MM.1S (cell line): ENCODE measurements around the gene KDM2A.
"Not testable (repeated sequence)": the region's sequence is repeated elsewhere in the genome, so short reads cannot be mapped to it uniquely, and the experiment has no call there.

ENCODE experiments used
- DNase-seq: peaks from one replicate; pipeline ENCODE4 v3.0.0-alpha.2; 2015
- H2AFZ ChIP-seq: fragments of 300-600 bp; sonication (generic); 2 replicates; pipeline ENCODE4 v1.6.0; 2016; ENCODE audit warnings: antibody characterized with exemption, low read length
- H3F3A ChIP-seq: fragments of 300-600 bp; sonication (generic); 2 replicates; pipeline ENCODE4 v1.6.1; 2016; ENCODE audit warnings: mild to moderate bottlenecking, antibody characterized with exemption, low read length, moderate library complexity, mixed read lengths; ENCODE audit not compliant: insufficient read depth
- H3K27ac ChIP-seq: fragments of 300-600 bp; sonication (generic); 2 replicates; pipeline ENCODE4 v1.5.1; 2016; ENCODE audit warnings: mild to moderate bottlenecking, low read length
- H3K27me3 ChIP-seq: fragments of 300-600 bp; sonication (generic); replicated peaks from 2 replicates; pipeline ENCODE4 v1.6.0; 2016; ENCODE audit warnings: low read length; ENCODE audit not compliant: insufficient read depth
- H3K36me3 ChIP-seq: fragments of 300-600 bp; sonication (generic); replicated peaks from 2 replicates; pipeline ENCODE4 v1.6.1; 2016; ENCODE audit warnings: mild to moderate bottlenecking, low read length, mixed read lengths; ENCODE audit not compliant: insufficient read depth
- H3K4me1 ChIP-seq: fragments of 300-600 bp; sonication (generic); 2 replicates; pipeline ENCODE4 v1.6.1; 2016; ENCODE audit warnings: low read length, mixed read lengths
- H3K4me2 ChIP-seq: fragments of 300-600 bp; sonication (generic); 2 replicates; pipeline ENCODE4 v1.6.0; 2016; ENCODE audit warnings: low read depth, low read length
- H3K4me3 ChIP-seq: fragments of 300-600 bp; sonication (generic); 2 replicates; pipeline ENCODE4 v1.5.1; 2016; ENCODE audit warnings: low read length, mixed read lengths
- H3K79me2 ChIP-seq: fragments of 300-600 bp; sonication (generic); 2 replicates; pipeline ENCODE4 v1.6.1; 2016; ENCODE audit warnings: mixed run types, low read length, mixed read lengths
- H3K9ac ChIP-seq: fragments of 300-600 bp; sonication (generic); 2 replicates; pipeline ENCODE4 v1.6.1; 2016; ENCODE audit warnings: low read length, mixed read lengths
- H3K9me2 ChIP-seq: fragments of 300-600 bp; sonication (generic); replicated peaks from 2 replicates; pipeline ENCODE4 v1.6.1; 2016; ENCODE audit warnings: mild to moderate bottlenecking, low read length, mixed read lengths; ENCODE audit not compliant: insufficient read depth
- H3K9me3 ChIP-seq: fragments of 300-600 bp; sonication (generic); replicated peaks from 2 replicates; pipeline ENCODE4 v1.6.1; 2016; ENCODE audit warnings: mild to moderate bottlenecking, low read length, mixed read lengths; ENCODE audit not compliant: insufficient read depth
- H4K20me1 ChIP-seq: fragments of 300-600 bp; sonication (generic); 2 replicates; pipeline ENCODE4 v1.6.1; 2016; ENCODE audit warnings: mild to moderate bottlenecking, low read length, moderate library complexity, mixed read lengths; ENCODE audit not compliant: insufficient read depth
- EZH2 ChIP-seq: fragments of 300-600 bp; sonication (generic); optimal IDR thresholded peaks from 2 replicates; pipeline ENCODE3; 2017; ENCODE audit warnings: low read depth, mild to moderate bottlenecking, antibody characterized with exemption, low read length, mixed read lengths
- EZH2phosphoT487 ChIP-seq: fragments of 300-600 bp; sonication (generic); IDR thresholded peaks from 2 replicates; pipeline ENCODE4 v1.6.1; 2018; ENCODE audit warnings: antibody characterized with exemption, low read length
- TF ChIP-seq, protein P1 (sequence below): fragments of 300-600 bp; sonication (generic); IDR thresholded peaks from 2 replicates; pipeline ENCODE4 v1.5.1; 2016; ENCODE audit warnings: antibody characterized with exemption, low read length, mixed read lengths

KDM2A gene

DNA sequence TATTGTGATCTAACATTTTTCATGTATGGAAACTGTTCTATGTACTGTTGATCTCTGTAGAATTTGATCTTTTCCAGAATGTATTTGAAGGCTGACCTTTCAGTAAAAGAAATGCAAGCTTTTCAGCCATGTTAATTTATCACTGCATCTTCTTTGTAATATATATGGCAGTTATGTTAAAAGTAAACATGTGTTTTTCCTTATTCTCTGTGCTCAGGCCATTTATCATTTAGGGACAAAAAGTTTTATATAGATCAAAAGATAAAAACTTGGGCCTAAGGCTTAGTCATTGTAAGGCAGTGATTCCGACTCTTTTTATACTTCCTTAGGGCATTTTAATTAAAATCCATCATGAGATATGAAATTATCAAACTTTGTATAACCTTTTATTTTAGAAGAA lies 48.7 kb downstream of the KDM2A start:
- H4K20me1 ChIP-seq: no peaks in the 10 kb centered on the region
- H3K27me3 ChIP-seq: no peaks in the 10 kb centered on the region
- no peaks in the 10 kb centered on the region for H3K9me3 ChIP-seq
- peaks cover 98% of the 10 kb centered on the region for H3K79me2 ChIP-seq
- peaks cover 27% of the 10 kb centered on the region for H3F3A ChIP-seq
- no peak for DNase-seq
- H3K9ac ChIP-seq: no peak overlapping the region
- no peak overlapping the region for H3K27ac ChIP-seq
- H3K9me2 ChIP-seq: no peaks in the 10 kb centered on the region
- H3K4me2 ChIP-seq: no peak overlapping the region
- H3K4me3 ChIP-seq: no peak overlapping the region
- TF ChIP-seq, protein P1, sequence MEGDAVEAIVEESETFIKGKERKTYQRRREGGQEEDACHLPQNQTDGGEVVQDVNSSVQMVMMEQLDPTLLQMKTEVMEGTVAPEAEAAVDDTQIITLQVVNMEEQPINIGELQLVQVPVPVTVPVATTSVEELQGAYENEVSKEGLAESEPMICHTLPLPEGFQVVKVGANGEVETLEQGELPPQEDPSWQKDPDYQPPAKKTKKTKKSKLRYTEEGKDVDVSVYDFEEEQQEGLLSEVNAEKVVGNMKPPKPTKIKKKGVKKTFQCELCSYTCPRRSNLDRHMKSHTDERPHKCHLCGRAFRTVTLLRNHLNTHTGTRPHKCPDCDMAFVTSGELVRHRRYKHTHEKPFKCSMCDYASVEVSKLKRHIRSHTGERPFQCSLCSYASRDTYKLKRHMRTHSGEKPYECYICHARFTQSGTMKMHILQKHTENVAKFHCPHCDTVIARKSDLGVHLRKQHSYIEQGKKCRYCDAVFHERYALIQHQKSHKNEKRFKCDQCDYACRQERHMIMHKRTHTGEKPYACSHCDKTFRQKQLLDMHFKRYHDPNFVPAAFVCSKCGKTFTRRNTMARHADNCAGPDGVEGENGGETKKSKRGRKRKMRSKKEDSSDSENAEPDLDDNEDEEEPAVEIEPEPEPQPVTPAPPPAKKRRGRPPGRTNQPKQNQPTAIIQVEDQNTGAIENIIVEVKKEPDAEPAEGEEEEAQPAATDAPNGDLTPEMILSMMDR: no peak
- TF ChIP-seq EZH2phosphoT487 (no peak), EZH2 (no peak)
- peaks cover 15% of the 10 kb centered on the region for H3K4me1 ChIP-seq
- 0 out of 2 replicates have a peak, but pooled peaks cover 4% of the 10 kb centered on the region for H3K36me3 ChIP-seq
- no peak overlapping the region for H2AFZ ChIP-seq

DNA sequence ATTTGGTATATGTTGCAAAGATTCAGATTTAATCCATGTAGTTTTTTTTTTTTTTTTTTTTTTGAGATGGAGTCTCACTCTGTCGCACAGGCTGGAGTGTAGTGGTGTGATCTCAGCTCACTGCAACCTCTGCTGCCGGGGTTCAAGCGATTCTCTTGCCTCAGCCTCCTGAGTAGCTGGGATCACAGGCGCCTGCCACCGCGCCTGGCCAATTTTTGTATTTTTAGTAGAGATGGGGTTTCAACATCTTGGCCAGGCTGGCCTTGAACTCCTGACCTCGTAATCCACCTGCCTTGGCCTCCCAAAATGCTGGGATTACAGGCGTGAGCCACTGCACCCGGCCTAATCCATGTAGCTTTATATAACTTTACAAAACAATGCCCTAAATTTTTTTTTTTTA lies 49.8 kb downstream of the KDM2A start:
- not testable (repeated sequence) for DNase-seq, H3K27me3 ChIP-seq, H3K9me3 ChIP-seq, H3K9me2 ChIP-seq, H3K36me3 ChIP-seq, H3K4me3 ChIP-seq, H3K4me2 ChIP-seq, H2AFZ ChIP-seq, H4K20me1 ChIP-seq, H3K9ac ChIP-seq
- Histone ChIP-seq H3K79me2 (peaks cover 98% of the 10 kb centered on the region), H3K27ac (peak overlapping the region; percentile 30; the same call in 1 of the 2 replicates), H3K4me1 (peaks cover 15% of the 10 kb centered on the region), H3F3A (peaks cover 27% of the 10 kb centered on the region)

DNA sequence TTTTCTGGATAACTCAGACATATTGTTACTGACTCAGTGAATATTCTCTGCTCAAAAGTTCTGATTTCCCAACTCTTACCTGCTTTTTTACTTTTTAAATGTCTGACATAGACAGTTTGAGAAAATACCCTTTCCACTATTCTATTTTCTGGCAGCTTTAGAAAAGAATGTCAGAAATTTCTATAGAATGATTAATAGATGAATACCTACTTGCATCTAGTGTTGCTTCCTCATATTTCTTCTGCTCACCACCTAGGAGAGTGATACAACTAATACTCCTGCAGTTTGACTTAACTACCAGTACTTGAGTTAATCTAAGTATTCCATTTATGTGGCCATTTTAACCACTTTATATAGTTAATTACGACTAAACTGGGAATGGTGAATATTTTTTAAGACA lies 55.2 kb downstream of the KDM2A start:
- Histone ChIP-seq H3K9me2 (no peaks in the 10 kb centered on the region), H3F3A (peaks cover 16% of the 10 kb centered on the region), H3K9me3 (no peaks in the 10 kb centered on the region), H3K79me2 (peaks cover 97% of the 10 kb centered on the region), H2AFZ (no peak overlapping the region), H3K27ac (no peak overlapping the region), H3K27me3 (no peaks in the 10 kb centered on the region), H3K4me3 (no peak overlapping the region), H3K4me2 (no peak overlapping the region), H4K20me1 (peaks cover 8% of the 10 kb centered on the region), H3K36me3 (0 out of 2 replicates have a peak, but pooled peaks cover 4% of the 10 kb centered on the region), H3K9ac (no peak overlapping the region), H3K4me1 (peaks cover 8% of the 10 kb centered on the region)
- DNase-seq: no peak
- TF ChIP-seq EZH2phosphoT487 (no peak), EZH2 (no peak)
- TF ChIP-seq, protein P1: no peak

DNA sequence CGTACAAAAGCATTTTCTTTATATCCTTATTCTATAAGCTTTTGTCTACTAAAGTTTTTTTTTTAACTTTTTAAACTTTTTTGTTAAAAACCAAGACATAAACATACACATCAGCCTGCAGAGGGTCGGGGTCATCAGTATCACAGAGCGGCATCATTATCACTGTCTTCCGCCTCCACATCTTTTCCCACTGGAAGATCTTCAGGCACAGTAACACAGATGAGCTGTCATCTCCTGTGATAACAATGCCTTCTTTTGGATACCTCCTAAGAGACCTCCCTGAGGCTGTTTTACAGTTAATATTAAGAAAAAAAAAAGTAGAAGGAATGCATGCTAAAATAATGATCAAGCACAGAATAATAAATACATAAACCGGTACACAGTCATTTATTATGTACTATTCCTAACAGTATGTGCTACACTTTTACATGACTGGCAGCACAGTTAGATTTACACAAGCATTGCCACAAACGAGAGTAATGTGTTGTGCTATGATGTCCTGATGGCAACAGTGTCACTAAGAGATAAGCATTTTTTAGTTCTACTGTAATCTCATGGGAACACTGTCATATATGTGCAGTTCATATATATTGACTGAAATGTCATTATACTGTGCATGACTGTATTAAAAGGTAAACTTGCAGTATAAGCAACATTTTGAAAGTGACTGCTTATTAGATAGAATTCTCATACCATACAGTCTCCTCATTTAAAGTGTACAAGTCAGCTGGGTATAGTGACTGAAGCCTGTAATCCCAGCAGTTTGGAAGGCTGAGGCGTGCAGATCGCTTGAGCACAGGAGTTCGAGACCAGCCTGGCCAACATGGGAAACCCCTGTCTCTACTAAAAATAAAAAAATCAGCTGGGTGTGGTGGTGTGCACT lies 58.6 kb downstream of the KDM2A start:
- H3K27me3 ChIP-seq: no peaks in the 10 kb centered on the region
- no peak overlapping the region for H2AFZ ChIP-seq
- peaks cover 88% of the 10 kb centered on the region for H3K79me2 ChIP-seq
- no peaks in the 10 kb centered on the region for H3K9me2 ChIP-seq
- H3F3A ChIP-seq: no peaks in the 10 kb centered on the region
- no peaks in the 10 kb centered on the region for H3K9me3 ChIP-seq
- H3K4me3 ChIP-seq: no peak overlapping the region
- TF ChIP-seq, protein P1: no peak
- TF ChIP-seq EZH2 (no peak), EZH2phosphoT487 (no peak)
- H4K20me1 ChIP-seq: peaks cover 8% of the 10 kb centered on the region
- no peak for DNase-seq
- H3K4me1 ChIP-seq: no peaks in the 10 kb centered on the region
- H3K36me3 ChIP-seq: peaks cover 5% of the 10 kb centered on the region; the same call in 1 of the 2 replicates
- no peak overlapping the region for H3K27ac ChIP-seq
- no peak overlapping the region for H3K9ac ChIP-seq
- no peak overlapping the region for H3K4me2 ChIP-seq
